ENCODE data around the gene BRSK2.

- TF ChIP-seq EZH2 (IDR thresholded peaks at IDR 0.05; ENCODE audit: insufficient read depth, poor library complexity, severe bottlenecking) (no peak), EZH2phosphoT487 (IDR thresholded peaks at IDR 0.05; ENCODE audit: insufficient read depth, low read depth) (no peak)
These were observed 59.1 kb downstream of the BRSK2 start for GRCh38 chr11:1448882-1449281.

All from GM23248 (cell line).